ENCODE measurements around the gene DOCK8. TPM values are rescaled to one million over a fixed set of nuclear protein-coding genes. Genes with fewer than 3 reads are reported as not detected.

The DOCK8 gene
- total RNA-seq, 1 donor from 2014 or later: 0.54 TPM

DNA sequence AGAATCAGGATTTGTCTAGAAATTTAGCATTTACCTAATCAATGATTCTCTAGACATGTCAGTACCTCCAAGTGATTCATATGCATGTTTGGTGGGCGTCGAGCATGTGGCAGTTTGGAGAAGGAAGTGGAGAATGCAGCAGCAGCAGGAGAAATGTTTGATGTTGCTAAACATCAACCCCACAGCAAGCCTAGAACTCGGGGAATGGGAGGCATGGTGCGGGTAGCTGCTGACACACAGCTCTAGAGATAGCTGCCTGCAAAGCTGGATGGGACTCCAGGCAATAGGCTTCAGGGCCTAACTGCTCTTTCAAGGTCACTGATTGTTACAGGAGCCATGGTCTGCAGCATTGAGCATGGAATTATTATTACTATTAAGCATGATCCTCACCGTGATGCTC lies 137.3 kb downstream of the DOCK8 start:
- H4K20me1 ChIP-seq (ENCODE audit: low read depth): no peaks in the 10 kb centered on the region
- no peak overlapping the region for H3K4me2 ChIP-seq
- no peaks in the 10 kb centered on the region for H3K36me3 Mint-ChIP-seq
- H3K27ac ChIP-seq: no peak overlapping the region
- no peak overlapping the region for H3K9ac ChIP-seq
- H3K27ac Mint-ChIP-seq: no peak overlapping the region
- peaks cover 7% of the 10 kb centered on the region for H3K4me1 Mint-ChIP-seq
- no peaks in the 10 kb centered on the region for H3K36me3 ChIP-seq
- H3F3A ChIP-seq (ENCODE audit: low read depth): no peaks in the 10 kb centered on the region
- no peak overlapping the region for H3K4me3 Mint-ChIP-seq
- H3K9me3 ChIP-seq (ENCODE audit: low read depth): no peaks in the 10 kb centered on the region
- H2AFZ ChIP-seq (replicated peaks): no peak overlapping the region
- no peak for TF ChIP-seq EZH2phosphoT487 (IDR thresholded peaks at IDR 0.05)
- TF ChIP-seq, protein P1, sequence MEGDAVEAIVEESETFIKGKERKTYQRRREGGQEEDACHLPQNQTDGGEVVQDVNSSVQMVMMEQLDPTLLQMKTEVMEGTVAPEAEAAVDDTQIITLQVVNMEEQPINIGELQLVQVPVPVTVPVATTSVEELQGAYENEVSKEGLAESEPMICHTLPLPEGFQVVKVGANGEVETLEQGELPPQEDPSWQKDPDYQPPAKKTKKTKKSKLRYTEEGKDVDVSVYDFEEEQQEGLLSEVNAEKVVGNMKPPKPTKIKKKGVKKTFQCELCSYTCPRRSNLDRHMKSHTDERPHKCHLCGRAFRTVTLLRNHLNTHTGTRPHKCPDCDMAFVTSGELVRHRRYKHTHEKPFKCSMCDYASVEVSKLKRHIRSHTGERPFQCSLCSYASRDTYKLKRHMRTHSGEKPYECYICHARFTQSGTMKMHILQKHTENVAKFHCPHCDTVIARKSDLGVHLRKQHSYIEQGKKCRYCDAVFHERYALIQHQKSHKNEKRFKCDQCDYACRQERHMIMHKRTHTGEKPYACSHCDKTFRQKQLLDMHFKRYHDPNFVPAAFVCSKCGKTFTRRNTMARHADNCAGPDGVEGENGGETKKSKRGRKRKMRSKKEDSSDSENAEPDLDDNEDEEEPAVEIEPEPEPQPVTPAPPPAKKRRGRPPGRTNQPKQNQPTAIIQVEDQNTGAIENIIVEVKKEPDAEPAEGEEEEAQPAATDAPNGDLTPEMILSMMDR (IDR thresholded peaks at IDR 0.05): no peak
- no peak for TF ChIP-seq EZH2 (IDR thresholded peaks at IDR 0.05)
- H3K9me3 Mint-ChIP-seq: no peaks in the 10 kb centered on the region
- H3K4me3 ChIP-seq: no peak overlapping the region
- H3K27me3 ChIP-seq: no peaks in the 10 kb centered on the region
- no peak for DNase-seq (ENCODE audit: low spot score)
- H3K79me2 ChIP-seq (ENCODE audit: low read depth): no peaks in the 10 kb centered on the region
- H3K4me1 ChIP-seq: peaks cover under 1% of the 10 kb centered on the region
- H3K27me3 Mint-ChIP-seq (ENCODE audit: insufficient read depth, low read depth): peaks cover 6% of the 10 kb centered on the region

DNA sequence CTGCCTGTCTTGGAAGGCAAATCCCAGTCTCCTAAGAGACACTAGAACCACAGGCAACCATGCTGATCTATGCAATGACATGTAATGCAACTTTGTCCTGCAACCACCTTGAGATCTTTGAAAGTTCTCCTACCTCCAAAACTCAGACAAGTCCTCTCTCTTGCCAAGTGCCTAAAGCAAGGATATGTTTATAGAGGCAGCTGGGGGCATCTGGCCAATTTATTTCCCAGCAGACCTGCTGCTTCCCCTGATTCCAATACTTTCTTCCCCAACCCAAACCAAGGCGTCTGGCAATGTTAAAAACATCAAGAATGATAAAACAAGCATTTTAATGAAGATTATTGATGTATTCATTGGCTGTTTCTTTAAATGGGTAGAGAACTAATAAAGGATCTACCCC lies 138.4 kb downstream of the DOCK8 start:
- TF ChIP-seq EZH2phosphoT487 (IDR thresholded peaks at IDR 0.05) (no peak), EZH2 (IDR thresholded peaks at IDR 0.05) (no peak)
- TF ChIP-seq, protein P1 (IDR thresholded peaks at IDR 0.05): no peak
- Histone ChIP-seq H3K27me3 (no peaks in the 10 kb centered on the region), H3K27ac (no peak overlapping the region), H4K20me1 (ENCODE audit: low read depth) (no peaks in the 10 kb centered on the region), H3K4me1 (peaks cover 9% of the 10 kb centered on the region), H3K79me2 (ENCODE audit: low read depth) (no peaks in the 10 kb centered on the region), H3K4me3 (no peak overlapping the region), H3F3A (ENCODE audit: low read depth) (no peaks in the 10 kb centered on the region), H3K9me3 (ENCODE audit: low read depth) (no peaks in the 10 kb centered on the region), H3K9ac (no peak overlapping the region), H3K4me2 (no peak overlapping the region), H2AFZ (replicated peaks) (no peak overlapping the region), H3K36me3 (no peaks in the 10 kb centered on the region)
- peaks cover 7% of the 10 kb centered on the region for H3K4me1 Mint-ChIP-seq
- no peaks in the 10 kb centered on the region for H3K9me3 Mint-ChIP-seq
- no peak overlapping the region for H3K27ac Mint-ChIP-seq
- H3K27me3 Mint-ChIP-seq (ENCODE audit: insufficient read depth, low read depth): peaks cover 6% of the 10 kb centered on the region
- no peak overlapping the region for H3K4me3 Mint-ChIP-seq
- no peaks in the 10 kb centered on the region for H3K36me3 Mint-ChIP-seq
- no peak for DNase-seq (ENCODE audit: low spot score)

- H3K36me3 Mint-ChIP-seq: no peaks in the 10 kb centered on the region
- no peaks in the 10 kb centered on the region for H3K9me3 ChIP-seq (ENCODE audit: low read depth)
- no peak for DNase-seq (ENCODE audit: low spot score)
- peaks cover 2% of the 10 kb centered on the region for H3K4me1 Mint-ChIP-seq
- H3K4me1 ChIP-seq: peaks cover 9% of the 10 kb centered on the region
- H3K27ac ChIP-seq: no peak overlapping the region
- H3K27me3 ChIP-seq: no peaks in the 10 kb centered on the region
- no peaks in the 10 kb centered on the region for H3K36me3 ChIP-seq
- no peak overlapping the region for H3K4me3 Mint-ChIP-seq
- no peak overlapping the region for H3K4me2 ChIP-seq
- H3K27me3 Mint-ChIP-seq (ENCODE audit: insufficient read depth, low read depth): peaks cover 6% of the 10 kb centered on the region
- H2AFZ ChIP-seq (replicated peaks): peak overlapping the region; percentile 67
- H3K79me2 ChIP-seq (ENCODE audit: low read depth): no peaks in the 10 kb centered on the region
- H3K27ac Mint-ChIP-seq: no peak overlapping the region
- H3K9ac ChIP-seq: no peak overlapping the region
- no peaks in the 10 kb centered on the region for H3F3A ChIP-seq (ENCODE audit: low read depth)
- TF ChIP-seq EZH2 (IDR thresholded peaks at IDR 0.05) (no peak), EZH2phosphoT487 (IDR thresholded peaks at IDR 0.05) (no peak)
- TF ChIP-seq, protein P1 (IDR thresholded peaks at IDR 0.05): no peak
- no peak overlapping the region for H3K4me3 ChIP-seq
- no peaks in the 10 kb centered on the region for H4K20me1 ChIP-seq (ENCODE audit: low read depth)
- H3K9me3 Mint-ChIP-seq: no peaks in the 10 kb centered on the region
These were observed 139.8 kb downstream of the DOCK8 start for GRCh38 chr9:354453-354852.

All from neural progenitor cell (in vitro differentiated cells).